Loucy (cell line): ENCODE measurements around the gene CPSF4L.

Source experiments
- EZH2phosphoT487 ChIP-seq: fragments of 200-600 bp; IDR thresholded peaks from 2 replicates; pipeline ENCODE4 v1.6.1; 2018; ENCODE audit warnings: antibody characterized with exemption, mild to moderate bottlenecking, moderate library complexity, borderline replicate concordance
- TF ChIP-seq, protein P1 (sequence below): fragments of 200-600 bp; sonication (generic); conservative IDR thresholded peaks from 2 replicates; pipeline ENCODE4 v1.5.1; 2014; ENCODE audit warnings: mild to moderate bottlenecking, antibody characterized with exemption, low read length

DNA sequence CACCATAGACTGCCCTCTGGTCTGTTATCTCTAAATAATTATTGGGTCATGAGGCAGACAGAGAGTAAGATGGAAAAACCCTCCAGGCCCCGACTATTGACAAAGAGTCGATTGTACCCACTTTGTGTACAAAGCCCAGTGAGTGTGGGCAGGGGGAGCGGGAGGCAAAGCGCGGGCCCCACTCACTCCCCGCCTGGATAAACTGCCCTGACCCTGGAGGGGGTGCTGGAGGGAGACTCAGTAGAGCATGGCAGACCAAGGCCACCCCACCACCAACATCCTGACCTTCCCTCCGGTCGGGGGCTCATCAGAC is 11.2 kb upstream of the CPSF4L start:
- TF ChIP-seq, protein P1, sequence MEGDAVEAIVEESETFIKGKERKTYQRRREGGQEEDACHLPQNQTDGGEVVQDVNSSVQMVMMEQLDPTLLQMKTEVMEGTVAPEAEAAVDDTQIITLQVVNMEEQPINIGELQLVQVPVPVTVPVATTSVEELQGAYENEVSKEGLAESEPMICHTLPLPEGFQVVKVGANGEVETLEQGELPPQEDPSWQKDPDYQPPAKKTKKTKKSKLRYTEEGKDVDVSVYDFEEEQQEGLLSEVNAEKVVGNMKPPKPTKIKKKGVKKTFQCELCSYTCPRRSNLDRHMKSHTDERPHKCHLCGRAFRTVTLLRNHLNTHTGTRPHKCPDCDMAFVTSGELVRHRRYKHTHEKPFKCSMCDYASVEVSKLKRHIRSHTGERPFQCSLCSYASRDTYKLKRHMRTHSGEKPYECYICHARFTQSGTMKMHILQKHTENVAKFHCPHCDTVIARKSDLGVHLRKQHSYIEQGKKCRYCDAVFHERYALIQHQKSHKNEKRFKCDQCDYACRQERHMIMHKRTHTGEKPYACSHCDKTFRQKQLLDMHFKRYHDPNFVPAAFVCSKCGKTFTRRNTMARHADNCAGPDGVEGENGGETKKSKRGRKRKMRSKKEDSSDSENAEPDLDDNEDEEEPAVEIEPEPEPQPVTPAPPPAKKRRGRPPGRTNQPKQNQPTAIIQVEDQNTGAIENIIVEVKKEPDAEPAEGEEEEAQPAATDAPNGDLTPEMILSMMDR: no peak
- TF ChIP-seq EZH2phosphoT487: no peak
